Fibroblast of the aortic adventitia (primary cell): ENCODE results near the gene OTOS. TPM values are rescaled to one million over a fixed set of nuclear protein-coding genes. Genes with fewer than 3 reads are reported as not detected.

Source experiments
- DNase-seq: peaks from one replicate; pipeline ENCODE4 v3.0.0-alpha.2; 2010; ENCODE audit warnings: low read depth
- H3K4me3 ChIP-seq: 2 replicates; pipeline ENCODE4 v1.5.1; 2011; ENCODE audit warnings: low read depth, mild to moderate bottlenecking, control low read depth, low read length, moderate library complexity
- CTCF ChIP-seq: IDR thresholded peaks from 2 replicates; pipeline ENCODE4 v1.5.1; 2011; ENCODE audit warnings: mild to moderate bottlenecking, low read length, control low read depth, inconsistent platforms; ENCODE audit not compliant: insufficient read depth
- total RNA-seq: library from RNA; depleted of rRNA; stranded (reverse); fragments of >200 nt; gene quantifications from 2 replicates; pipeline ENCODE4 v1.2.3, GENCODE V29; 2012; ENCODE audit warnings: low replicate concordance

The OTOS gene
- total RNA-seq, 1 donor, result not detected

- TF ChIP-seq CTCF, result no peak
- H3K4me3 ChIP-seq, result no peak overlapping the region
- DNase-seq, result no peak
These were observed 7.1 kb downstream of the OTOS start for GRCh38 chr2:240133401-240133800.

- no peak for DNase-seq
- no peak for TF ChIP-seq CTCF
- H3K4me3 ChIP-seq, result no peak overlapping the region
These were observed 7.8 kb downstream of the OTOS start for GRCh38 chr2:240132651-240132980.

GRCh38 chr2:240131941-240132650 lies 8.4 kb downstream of the OTOS start:
- no peak for DNase-seq
- H3K4me3 ChIP-seq, result no peak overlapping the region
- TF ChIP-seq CTCF, result no peak

GRCh38 chr2:240131296-240131695 lies 9.2 kb downstream of the OTOS start:
- TF ChIP-seq CTCF, result no peak
- H3K4me3 ChIP-seq, result no peak overlapping the region
- no peak for DNase-seq

- DNase-seq, result no peak
- TF ChIP-seq CTCF, result no peak
- no peak overlapping the region for H3K4me3 ChIP-seq
These were observed 9.9 kb downstream of the OTOS start for GRCh38 chr2:240130393-240131195.

GRCh38 chr2:240129731-240130392 lies 10.6 kb downstream of the OTOS start:
- no peak overlapping the region for H3K4me3 ChIP-seq
- DNase-seq, result no peak
- TF ChIP-seq CTCF, result no peak
